NCI-H526 treated with DMSO at 0.1 percent for 48 hours (cell line): Measurements from ENCODE around the gene CCL23.

ENCODE experiments used
- DNase-seq: peaks from one replicate; lab custom pipeline; 2025; lab: John Stamatoyannopoulos, UW

Gene CCL23

DNA sequence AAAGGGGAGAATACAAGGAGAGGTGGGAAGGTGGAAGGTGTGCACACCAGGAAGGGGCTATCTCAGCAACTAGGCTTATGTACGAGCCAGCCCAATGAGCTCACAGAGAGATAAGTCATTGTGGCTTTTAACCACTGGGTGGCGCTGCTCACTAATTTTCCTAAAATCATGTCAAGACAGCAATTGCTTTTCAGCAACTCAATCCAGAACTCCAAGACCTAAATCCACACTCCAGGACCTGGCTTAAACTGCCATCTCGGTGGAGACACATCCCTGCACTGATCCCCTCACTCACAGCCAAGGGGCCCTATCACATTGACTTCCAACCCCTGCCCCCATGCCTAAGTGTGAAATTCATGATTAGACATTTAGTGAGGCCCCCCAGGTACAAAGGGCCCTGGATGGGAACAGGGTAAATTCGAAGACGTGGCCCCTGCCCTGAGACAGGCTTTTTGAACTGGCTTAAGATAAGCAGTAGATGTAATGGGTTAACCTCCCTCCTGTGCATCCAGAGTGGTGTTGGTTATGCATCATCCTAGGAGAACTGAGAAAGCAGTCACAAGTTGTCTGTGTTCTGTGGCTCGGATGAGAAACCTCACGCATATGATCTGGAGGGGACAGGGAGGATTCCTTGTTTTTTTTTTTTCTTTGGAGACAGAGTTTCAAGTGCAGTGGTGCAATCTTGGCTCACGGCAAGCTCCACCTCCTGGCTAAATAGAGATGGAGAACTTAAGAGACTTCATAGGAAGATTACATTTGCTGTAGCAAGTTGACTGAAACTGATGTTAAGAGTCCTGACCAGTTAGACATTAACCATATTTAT, 48.0 kb downstream of the CCL23 start:
- DNase-seq = peak; percentile 44

GRCh38 chr17:35968520-35969054, 49.2 kb downstream of the CCL23 start:
- no peak for DNase-seq

- no peak for DNase-seq
These were observed 52.5 kb downstream of the CCL23 start for GRCh38 chr17:35965272-35965671.

DNA sequence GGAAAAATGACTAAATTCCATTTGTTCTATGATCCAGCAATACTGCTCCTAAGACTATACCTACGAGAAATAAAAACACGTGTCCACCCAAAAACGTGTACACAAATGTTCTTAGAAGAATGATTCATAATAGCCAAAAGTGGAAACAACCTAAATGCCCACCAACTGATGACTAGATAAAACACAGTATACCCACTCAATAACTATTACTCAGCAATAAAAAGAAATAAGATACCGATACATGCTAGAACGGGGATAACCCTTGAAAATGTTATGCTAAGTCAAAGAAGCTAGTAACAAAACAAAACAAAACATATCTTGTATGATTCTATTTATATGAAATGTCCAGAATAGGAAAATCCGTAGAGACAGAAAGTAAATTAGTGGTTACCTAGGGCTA, 54.1 kb downstream of the CCL23 start:
- DNase-seq = no peak
